NCI-H187 (cell line): ENCODE results near the gene SYNE1.

Source experiments
- DNase-seq, 2 experiments: peaks; one replicate each; lab custom pipeline; 2025; lab: John Stamatoyannopoulos, UW

SYNE1 gene

GRCh38 chr6:152136449-152136825 is 500.7 kb downstream of the SYNE1 start:
- no peak for DNase-seq

GRCh38 chr6:152135755-152136448 is 501.3 kb downstream of the SYNE1 start:
- DNase-seq: no peak

GRCh38 chr6:152130441-152130840 is 506.7 kb downstream of the SYNE1 start:
- no peak for DNase-seq

GRCh38 chr6:152129691-152130151 is 507.4 kb downstream of the SYNE1 start:
- DNase-seq: no peak

- no peak for DNase-seq
Measured at GRCh38 chr6:152127432-152128165, 509.6 kb downstream of the SYNE1 start.

- peak in 1 of 2 experiments; percentile 1 for DNase-seq
Measured at GRCh38 chr6:152124429-152125074, 512.6 kb downstream of the SYNE1 start.

- DNase-seq: no peak
Measured at GRCh38 chr6:152123076-152123475, 514.1 kb downstream of the SYNE1 start.

GRCh38 chr6:152122434-152122833 is 514.7 kb downstream of the SYNE1 start:
- no peak for DNase-seq

- no peak for DNase-seq
Measured at GRCh38 chr6:152121910-152122309, 515.3 kb downstream of the SYNE1 start.

- DNase-seq: no peak
Measured at GRCh38 chr6:152119831-152120230, 517.3 kb downstream of the SYNE1 start.

GRCh38 chr6:152118678-152119077 is 518.5 kb downstream of the SYNE1 start:
- no peak for DNase-seq

- no peak for DNase-seq
Measured at GRCh38 chr6:152118224-152118623, 518.9 kb downstream of the SYNE1 start.

GRCh38 chr6:152117156-152118133 is 519.7 kb downstream of the SYNE1 start:
- DNase-seq: no peak

GRCh38 chr6:152112491-152113261 is 524.5 kb downstream of the SYNE1 start:
- no peak for DNase-seq

GRCh38 chr6:152110886-152111820 is 526.0 kb downstream of the SYNE1 start:
- no peak for DNase-seq

GRCh38 chr6:152107973-152108372 is 529.2 kb downstream of the SYNE1 start:
- DNase-seq: no peak

GRCh38 chr6:152100183-152100618 is 537.0 kb downstream of the SYNE1 start:
- DNase-seq: no peak

GRCh38 chr6:152099446-152100182 is 537.5 kb downstream of the SYNE1 start:
- no peak for DNase-seq

- DNase-seq: no peak
Measured at GRCh38 chr6:152098683-152099082, 538.5 kb downstream of the SYNE1 start.
